DND-41 (cell line): Measurements from ENCODE around the gene COL19A1.

Source experiments
- ATAC-seq: fragments of 200-7000 bp; cut with Tn5 transposase; 3 replicates; pipeline ENCODE4 v1.9.1; 2021; ENCODE audit warnings: low read depth; ENCODE audit not compliant: insufficient read depth
- DNase-seq: peaks from one replicate; pipeline ENCODE4 v3.0.0-alpha.2; 2020
- H2AFZ ChIP-seq: 2 replicates; pipeline ENCODE4 v1.6.0; 2012; ENCODE audit warnings: low read depth, low read length
- H3K27ac ChIP-seq: 2 replicates; pipeline ENCODE4 v1.5.1; 2012; ENCODE audit warnings: low read length, inconsistent platforms
- H3K27me3 ChIP-seq: fragments of 200-600 bp; sonication (generic); 2 replicates; pipeline ENCODE4 v1.6.0; 2012; ENCODE audit warnings: low read length, mild to moderate bottlenecking, inconsistent platforms; ENCODE audit not compliant: insufficient read depth, poor library complexity
- H3K36me3 ChIP-seq: 2 replicates; pipeline ENCODE4 v1.5.1; 2012; ENCODE audit warnings: low read length, inconsistent platforms; ENCODE audit not compliant: insufficient read depth
- H3K4me1 ChIP-seq: 2 replicates; pipeline ENCODE4 v1.5.1; 2012; ENCODE audit warnings: mild to moderate bottlenecking, low read length; ENCODE audit not compliant: insufficient read depth
- H3K4me2 ChIP-seq: 2 replicates; pipeline ENCODE4 v1.6.0; 2012; ENCODE audit warnings: mild to moderate bottlenecking, moderate library complexity, low read length, inconsistent platforms; ENCODE audit not compliant: insufficient read depth
- H3K4me3 ChIP-seq, 2 experiments: fragments of 200-600 bp in 1 of 2; shearing (Covaris generic) in 1 of 2; 2 replicates each; pipeline ENCODE4 v1.5.1; 2012 to 2016; ENCODE audit warnings: inconsistent platforms in 2 of 2, low read length in 2 of 2, mild to moderate bottlenecking in 2 of 2, low read depth in 1 of 2, moderate library complexity in 1 of 2
- H3K79me2 ChIP-seq: 2 replicates; pipeline ENCODE4 v1.6.0; 2012; ENCODE audit warnings: low read length, inconsistent platforms; ENCODE audit not compliant: insufficient read depth
- H3K9ac ChIP-seq: 2 replicates; pipeline ENCODE4 v1.6.0; 2012; ENCODE audit warnings: low read depth, mild to moderate bottlenecking, inconsistent platforms, low read length, moderate library complexity
- H3K9me3 ChIP-seq: 2 replicates; pipeline ENCODE4 v1.5.1; 2012; ENCODE audit warnings: low read length, moderate library complexity, mild to moderate bottlenecking, inconsistent platforms; ENCODE audit not compliant: insufficient read depth, severe bottlenecking
- H4K20me1 ChIP-seq: 2 replicates; pipeline ENCODE4 v1.6.0; 2012; ENCODE audit warnings: low read length; ENCODE audit not compliant: insufficient read depth
- CTCF ChIP-seq: IDR thresholded peaks from 2 replicates; pipeline ENCODE4 v1.5.1; 2012; ENCODE audit warnings: borderline replicate concordance, low read length, moderate library complexity, mild to moderate bottlenecking; ENCODE audit not compliant: poor library complexity, severe bottlenecking; ENCODE audit errors: extremely low read depth
- EZH2 ChIP-seq: IDR thresholded peaks from 3 replicates; pipeline ENCODE4 v1.6.1; 2012; ENCODE audit warnings: borderline replicate concordance, low read depth, mild to moderate bottlenecking, moderate library complexity, low read length, inconsistent platforms; ENCODE audit not compliant: severe bottlenecking

COL19A1 gene

GRCh38 chr6:69871107-69871506 lies 4.8 kb downstream of the COL19A1 start:
- H3K27ac ChIP-seq = no peak overlapping the region
- H3K4me3 ChIP-seq = no peak overlapping the region
- no peaks in the 10 kb centered on the region for H4K20me1 ChIP-seq
- no peak overlapping the region for H3K4me2 ChIP-seq
- ATAC-seq = no peak
- H3K79me2 ChIP-seq = no peaks in the 10 kb centered on the region
- no peaks in the 10 kb centered on the region for H3K9me3 ChIP-seq
- H3K4me1 ChIP-seq = no peaks in the 10 kb centered on the region
- no peaks in the 10 kb centered on the region for H3K27me3 ChIP-seq
- H3K9ac ChIP-seq = no peak overlapping the region
- TF ChIP-seq EZH2 (no peak), CTCF (no peak)
- DNase-seq = no peak
- H3K36me3 ChIP-seq = no peaks in the 10 kb centered on the region
- H2AFZ ChIP-seq = no peak overlapping the region

DNA sequence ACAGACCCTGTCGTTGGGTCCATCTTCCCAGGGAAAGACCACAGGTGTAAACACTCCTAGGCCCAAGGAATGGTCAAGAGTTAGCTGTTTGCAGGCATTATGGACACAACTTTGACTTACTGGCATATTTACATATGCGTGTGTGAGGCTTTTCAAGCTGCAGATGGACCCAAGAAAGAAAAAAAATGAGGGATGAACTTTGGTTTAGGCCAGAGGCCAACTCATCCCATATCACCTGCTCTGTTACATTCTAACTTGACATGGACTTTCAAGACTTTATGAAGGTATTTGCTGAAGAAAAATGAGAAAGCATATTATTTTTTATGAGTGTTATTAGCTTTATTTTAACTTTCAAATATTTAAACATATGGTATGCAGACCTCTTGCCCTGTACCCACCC lies 6.9 kb downstream of the COL19A1 start:
- H4K20me1 ChIP-seq = no peaks in the 10 kb centered on the region
- H3K79me2 ChIP-seq = no peaks in the 10 kb centered on the region
- no peak overlapping the region for H3K9ac ChIP-seq
- no peak overlapping the region for H3K4me2 ChIP-seq
- H3K4me3 ChIP-seq = no peak overlapping the region
- no peaks in the 10 kb centered on the region for H3K9me3 ChIP-seq
- no peaks in the 10 kb centered on the region for H3K36me3 ChIP-seq
- DNase-seq = no peak
- no peaks in the 10 kb centered on the region for H3K4me1 ChIP-seq
- H3K27ac ChIP-seq = no peak overlapping the region
- ATAC-seq = no peak
- no peak for TF ChIP-seq CTCF
- TF ChIP-seq EZH2 = no peak
- no peaks in the 10 kb centered on the region for H3K27me3 ChIP-seq
- H2AFZ ChIP-seq = no peak overlapping the region

DNA sequence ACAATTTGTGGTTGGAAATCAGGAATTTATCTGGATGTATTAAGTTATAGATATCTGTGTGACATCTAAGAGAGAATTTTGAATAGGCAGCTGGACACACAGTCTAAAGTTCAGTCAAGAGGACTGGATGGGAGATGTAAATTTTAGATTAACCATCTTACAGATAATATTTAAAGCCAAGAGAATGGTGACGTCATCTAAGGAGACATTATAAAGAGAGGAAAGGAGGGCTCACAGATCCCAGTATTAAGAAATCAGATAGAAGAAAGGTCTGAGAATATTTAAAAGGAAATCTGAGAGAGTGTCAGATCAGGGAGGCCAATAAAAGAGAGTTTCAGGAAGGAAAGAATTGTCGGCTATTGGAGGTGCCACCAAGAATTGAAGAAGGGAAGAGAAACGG lies 9.4 kb downstream of the COL19A1 start:
- Histone ChIP-seq H3K4me1 (no peaks in the 10 kb centered on the region), H3K4me3 (no peak overlapping the region), H3K27ac (no peak overlapping the region), H2AFZ (no peak overlapping the region), H4K20me1 (no peaks in the 10 kb centered on the region), H3K79me2 (no peaks in the 10 kb centered on the region), H3K27me3 (no peaks in the 10 kb centered on the region), H3K4me2 (no peak overlapping the region), H3K9me3 (no peaks in the 10 kb centered on the region), H3K36me3 (no peaks in the 10 kb centered on the region), H3K9ac (no peak overlapping the region)
- ATAC-seq (no peak), DNase-seq (no peak)
- TF ChIP-seq EZH2 = no peak
- no peak for TF ChIP-seq CTCF

- no peak for ATAC-seq
- Histone ChIP-seq H3K4me1 (no peaks in the 10 kb centered on the region), H4K20me1 (no peaks in the 10 kb centered on the region), H3K27ac (no peak overlapping the region), H3K4me3 (no peak overlapping the region), H2AFZ (no peak overlapping the region), H3K27me3 (no peaks in the 10 kb centered on the region), H3K4me2 (no peak overlapping the region), H3K36me3 (no peaks in the 10 kb centered on the region), H3K79me2 (no peaks in the 10 kb centered on the region), H3K9ac (no peak overlapping the region), H3K9me3 (no peaks in the 10 kb centered on the region)
- TF ChIP-seq EZH2 (no peak), CTCF (no peak)
- no peak for DNase-seq
Measured at GRCh38 chr6:69878795-69879194, 12.4 kb downstream of the COL19A1 start.
